ENCODE data around the gene TNKS1BP1. TPM values are rescaled to one million over a fixed set of nuclear protein-coding genes. Genes with fewer than 3 reads are reported as not detected.

Gene TNKS1BP1
- total and polyA plus RNA-seq, 4 donors: 28.3 to 67.1 (median 47.0) TPM

- no peak overlapping the region for H3K27ac ChIP-seq (ENCODE audit: low read depth in 1 of 2, low read length in 2 of 2)
- H3K36me3 ChIP-seq (ENCODE audit: control insufficient read depth in 4 of 4, insufficient read depth in 3 of 4, low read depth in 1 of 4, low read length in 3 of 4): no peaks in the 10 kb centered on the region
- no peak for DNase-seq (ENCODE audit: low spot score)
- peaks cover 0 to 2% (median 0%) of the 10 kb centered on the region in 4 donors for H3K9me3 ChIP-seq (ENCODE audit: control insufficient read depth in 4 of 4, low read length in 3 of 4)
- no peak overlapping the region for H3K4me3 ChIP-seq (ENCODE audit: low read depth in 1 of 3, low read length in 3 of 3)
- WGBS: 75% methylated on average over 5 of the region's 5 CpGs
- H3K27me3 ChIP-seq (ENCODE audit: control insufficient read depth in 4 of 4, insufficient read depth in 4 of 4, low read length in 3 of 4): no peaks in the 10 kb centered on the region
- peaks cover 0 to 9% (median 7%) of the 10 kb centered on the region in 4 donors for H3K4me1 ChIP-seq (ENCODE audit: control insufficient read depth in 4 of 4, insufficient read depth in 4 of 4, low read length in 3 of 4)
- no peak for TF ChIP-seq NR2F2 (IDR thresholded peaks at IDR 0.05)
- TF ChIP-seq FOXA2 (IDR thresholded peaks at IDR 0.05): no peak
- no peak for TF ChIP-seq HNF4G (IDR thresholded peaks at IDR 0.05)
- no peak for TF ChIP-seq TAF1 (conservative IDR thresholded peaks at IDR 0.05)
- H3K9ac ChIP-seq (ENCODE audit: low read depth in 1 of 2, low read length in 2 of 2): no peak overlapping the region
These were observed 28.3 kb upstream of the TNKS1BP1 start for GRCh38 chr11:57353036-57353435.

- H3K4me3 ChIP-seq (ENCODE audit: low read depth in 1 of 3, low read length in 3 of 3): no peak overlapping the region
- peaks cover 0 to 11% (median 5%) of the 10 kb centered on the region in 4 donors for H3K4me1 ChIP-seq (ENCODE audit: control insufficient read depth in 4 of 4, insufficient read depth in 4 of 4, low read length in 3 of 4)
- peaks cover 0 to 2% (median 0%) of the 10 kb centered on the region in 4 donors for H3K9me3 ChIP-seq (ENCODE audit: control insufficient read depth in 4 of 4, low read length in 3 of 4)
- no peaks in the 10 kb centered on the region for H3K27me3 ChIP-seq (ENCODE audit: control insufficient read depth in 4 of 4, insufficient read depth in 4 of 4, low read length in 3 of 4)
- no peaks in the 10 kb centered on the region for H3K36me3 ChIP-seq (ENCODE audit: control insufficient read depth in 4 of 4, insufficient read depth in 3 of 4, low read depth in 1 of 4, low read length in 3 of 4)
- TF ChIP-seq REST (IDR thresholded peaks at IDR 0.05): no peak
- TF ChIP-seq HNF4G (IDR thresholded peaks at IDR 0.05): no peak
- TF ChIP-seq JUND (IDR thresholded peaks at IDR 0.05): no peak
- peak in 1 of 2 donors; percentile 49 for TF ChIP-seq RXRA (IDR thresholded peaks at IDR 0.05)
- peak; percentile 64 to 79 for TF ChIP-seq RAD21 (IDR thresholded peaks at IDR 0.05)
- no peak for TF ChIP-seq TAF1 (conservative IDR thresholded peaks at IDR 0.05)
- no peak for TF ChIP-seq MAX (IDR thresholded peaks at IDR 0.05)
- TF ChIP-seq FOXA2 (IDR thresholded peaks at IDR 0.05): no peak
- peak; percentile 20 for TF ChIP-seq NR2F2 (IDR thresholded peaks at IDR 0.05)
- TF ChIP-seq GABPA (IDR thresholded peaks at IDR 0.05 in 1 of 2, conservative IDR thresholded peaks at IDR 0.05 in 1 of 2): no peak
- TF ChIP-seq ZBTB33 (IDR thresholded peaks at IDR 0.05): no peak
- no peak for TF ChIP-seq FOXA1 (IDR thresholded peaks at IDR 0.05)
- peak; percentile 77 for TF ChIP-seq CTCF (IDR thresholded peaks at IDR 0.05; ENCODE audit: low read depth, low read length, missing input control)
- peak; percentile 86 for DNase-seq (ENCODE audit: low spot score)
- WGBS: 22% methylated on average over 31 of the region's 31 CpGs
- no peak overlapping the region for H3K27ac ChIP-seq (ENCODE audit: low read depth in 1 of 2, low read length in 2 of 2)
- no peak overlapping the region for H3K9ac ChIP-seq (ENCODE audit: low read depth in 1 of 2, low read length in 2 of 2)
These were observed 24.9 kb upstream of the TNKS1BP1 start for GRCh38 chr11:57349491-57350274.

Data from liver (tissue), 9 donors.